Subcutaneous preadipocyte (primary cell): ENCODE results near the gene RBFA. TPM values are rescaled to one million over a fixed set of nuclear protein-coding genes. Genes with fewer than 3 reads are reported as not detected.

Experiments
- total RNA-seq: library from RNA; depleted of rRNA; stranded (reverse); fragments of >200 nt; gene quantifications from 2 replicates; pipeline ENCODE4 v1.2.3, GENCODE V29; 2012

Gene RBFA
- 38.5 and 39.7 TPM in 2 replicates for total RNA-seq

GRCh38 chr18:80034068-80034851 lies at the start of gene RBFA:
Gene RBFA (plus strand): TSS chr18:80034434. CDS start chr18:80034496, 62 bp downstream.

GRCh38 chr18:79988451-79989194 lies 45.6 kb upstream of the RBFA start, which contains the start of gene TXNL4A:
Gene TXNL4A (minus strand): TSS chr18:79988563. CDS start chr18:79988392, 171 bp downstream.

Other genes starting within 250 kb of the RBFA start
- not detected in 2 replicates for gene KCNG2, start 236.5 kb upstream of the RBFA start, total RNA-seq
- gene SLC66A2, start 82.8 kb upstream of the RBFA start, total RNA-seq: 27.6 and 28.3 TPM in 2 replicates
- 2.5 and 3.3 TPM in 2 replicates for gene HSBP1L1, start 69.8 kb upstream of the RBFA start, total RNA-seq
- 50.4 and 65.0 TPM in 2 replicates for gene TXNL4A, start 45.9 kb upstream of the RBFA start, total RNA-seq
- 17.3 and 28.2 TPM in 2 replicates for gene ADNP2, start 74.8 kb downstream of the RBFA start, total RNA-seq
- gene PARD6G, start 213.1 kb downstream of the RBFA start, total RNA-seq: 0.59 and 1.1 TPM in 2 replicates